OCI-LY7 (cell line): ENCODE measurements around the gene SFXN5. TPM values are rescaled to one million over a fixed set of nuclear protein-coding genes. Genes with fewer than 3 reads are reported as not detected.
A peak's percentile ranks its signal among the peaks of the same experiment; 100 is the strongest.

Experiments used
- BruUV-seq: library from RNA; stranded (reverse); fragments of 400-500 nt; replicated peaks from 2 replicates; lab custom pipeline; 2021; lab: Mats Ljungman, UMichigan
- CTCF ChIA-PET: fragments of 300-600 bp; sonication (Branson Sonifier 250); formaldehyde crosslinking; loops from one replicate; lab custom pipeline; 2022; ENCODE audit warnings: antibody characterized with exemption; ENCODE audit not compliant: unreplicated experiment; lab: Charles Lee
- POLR2A ChIA-PET: fragments of 300-600 bp; sonication (Branson Sonifier 250); formaldehyde crosslinking; loops from one replicate; lab custom pipeline; 2022; ENCODE audit warnings: antibody characterized with exemption; lab: Charles Lee
- DNase-seq: peaks from one replicate; pipeline ENCODE4 v3.0.0-alpha.2; 2015; ENCODE audit warnings: low spot score
- H2AFZ ChIP-seq: fragments of 200-600 bp; sonication (generic), shearing (Covaris generic); 2 replicates; pipeline ENCODE4 v1.6.1; 2014; ENCODE audit warnings: mild to moderate bottlenecking, antibody characterized with exemption, low read length, moderate library complexity
- H3K27ac ChIP-seq: fragments of 200-600 bp; sonication (generic); 2 replicates; pipeline ENCODE4 v1.5.1; 2014; ENCODE audit warnings: mixed run types, low read depth, mild to moderate bottlenecking, moderate library complexity, low read length, inconsistent platforms; ENCODE audit not compliant: poor library complexity, severe bottlenecking
- H3K36me3 ChIP-seq: fragments of 200-600 bp; sonication (generic); 2 replicates; pipeline ENCODE4 v1.6.1; 2014; ENCODE audit warnings: mild to moderate bottlenecking, antibody characterized with exemption, low read length, moderate library complexity, mixed read lengths; ENCODE audit not compliant: insufficient read depth
- H3K4me1 ChIP-seq: fragments of 200-600 bp; sonication (generic); 2 replicates; pipeline ENCODE4 v1.5.1; 2014; ENCODE audit warnings: mild to moderate bottlenecking, low read length; ENCODE audit not compliant: insufficient read depth, poor library complexity, severe bottlenecking
- H3K4me2 ChIP-seq: fragments of 200-600 bp; sonication (generic); 2 replicates; pipeline ENCODE4 v1.6.1; 2014; ENCODE audit warnings: mild to moderate bottlenecking, low read length
- H3K4me3 ChIP-seq: fragments of 200-600 bp; sonication (generic); 2 replicates; pipeline ENCODE4 v1.5.1; 2014; ENCODE audit warnings: mild to moderate bottlenecking, low read depth, low read length; ENCODE audit not compliant: poor library complexity, severe bottlenecking
- H3K79me2 ChIP-seq: fragments of 200-600 bp; sonication (generic); 2 replicates; pipeline ENCODE4 v1.6.1; 2016; ENCODE audit warnings: low read depth, mild to moderate bottlenecking, low read length, moderate library complexity, mixed read lengths; ENCODE audit not compliant: insufficient read depth
- H3K9me2 ChIP-seq: fragments of 200-600 bp; sonication (generic); 2 replicates; pipeline ENCODE4 v1.6.1; 2016; ENCODE audit warnings: mild to moderate bottlenecking, low read length, mixed read lengths; ENCODE audit not compliant: insufficient read depth
- H3K9me3 ChIP-seq: fragments of 200-600 bp; sonication (generic); 2 replicates; pipeline ENCODE4 v1.6.1; 2014; ENCODE audit warnings: mild to moderate bottlenecking, mixed run types, low read length, mixed read lengths
- H4K20me1 ChIP-seq: fragments of 200-600 bp; sonication (generic); 2 replicates; pipeline ENCODE4 v1.6.1; 2014; ENCODE audit warnings: mild to moderate bottlenecking, antibody characterized with exemption, low read length, moderate library complexity, mixed read lengths; ENCODE audit not compliant: insufficient read depth
- EZH2phosphoT487 ChIP-seq: fragments of 200-600 bp; sonication (generic); IDR thresholded peaks from 2 replicates; pipeline ENCODE4 v1.6.1; 2018; ENCODE audit warnings: low read depth, borderline replicate concordance, mild to moderate bottlenecking, mixed run types, antibody characterized with exemption, low read length, moderate library complexity, mixed read lengths
- intact Hi-C: fragments of 100-400 bp; cut with micrococcal nuclease; formaldehyde crosslinking; loops from one replicate; pipeline ENCODE4 v1.10.0; 2022; ENCODE audit not compliant: unreplicated experiment
- total RNA-seq, 2 experiments: library from RNA; depleted of rRNA in 1 of 2; stranded (reverse); fragments of >200 nt in 1 of 2; shearing (Covaris generic) in 1 of 2; gene quantifications; 2 replicates each; pipeline ENCODE4 v1.2.3, GENCODE V29; 2014 to 2022
- TF ChIP-seq, protein P1 (sequence below): fragments of 200-600 bp; sonication (generic); conservative IDR thresholded peaks from 2 replicates; pipeline ENCODE4 v1.5.1; 2014; ENCODE audit warnings: mild to moderate bottlenecking, antibody characterized with exemption, low read length, moderate library complexity, mixed read lengths

Gene SFXN5
- total RNA-seq, 2 experiments from 2014 or later = 4.5 to 10.5 TPM

DNA sequence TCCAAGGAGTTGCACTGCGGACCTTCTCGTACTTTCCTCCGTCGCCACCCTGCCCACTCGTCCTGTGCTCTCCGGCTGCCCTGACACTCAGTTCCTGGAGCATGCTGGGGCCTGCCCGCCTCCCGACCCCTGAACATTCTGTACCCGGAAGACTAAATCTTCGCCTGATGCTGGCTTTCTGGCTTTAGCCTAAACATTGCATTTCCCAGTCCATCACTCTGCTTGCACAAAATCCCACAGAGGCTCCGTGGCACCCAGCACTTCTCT, 550 bp upstream of the SFXN5 start:
- peak; percentile 42 for DNase-seq
- H3K4me1 ChIP-seq = peaks cover 8% of the 10 kb centered on the region
- ChIA-PET POLR2A (interaction anchor here (1.2 kb wide), 1 partner anchor 163 kb away, joined by 3 read pairs; no protein-coding TSS in a partner anchor), CTCF (no interaction called here)
- H3K9me3 ChIP-seq = no peaks in the 10 kb centered on the region
- peak overlapping the region; percentile 95 for H3K4me2 ChIP-seq
- BruUV-seq = no TSS peak
- peak overlapping the region; percentile 82 for H3K4me3 ChIP-seq
- H3K27ac ChIP-seq = no peak overlapping the region
- H3K79me2 ChIP-seq = no peaks in the 10 kb centered on the region
- no peaks in the 10 kb centered on the region for H3K9me2 ChIP-seq
- intact Hi-C loops = loop anchor here (5.0 kb wide), 1 partner anchor 210 kb away; the partner anchor contains the start of gene FBXO41
- H4K20me1 ChIP-seq = no peaks in the 10 kb centered on the region
- H2AFZ ChIP-seq = peak overlapping the region; percentile 78; the same call in 1 of the 2 replicates
- H3K36me3 ChIP-seq = no peaks in the 10 kb centered on the region
- TF ChIP-seq, protein P1, sequence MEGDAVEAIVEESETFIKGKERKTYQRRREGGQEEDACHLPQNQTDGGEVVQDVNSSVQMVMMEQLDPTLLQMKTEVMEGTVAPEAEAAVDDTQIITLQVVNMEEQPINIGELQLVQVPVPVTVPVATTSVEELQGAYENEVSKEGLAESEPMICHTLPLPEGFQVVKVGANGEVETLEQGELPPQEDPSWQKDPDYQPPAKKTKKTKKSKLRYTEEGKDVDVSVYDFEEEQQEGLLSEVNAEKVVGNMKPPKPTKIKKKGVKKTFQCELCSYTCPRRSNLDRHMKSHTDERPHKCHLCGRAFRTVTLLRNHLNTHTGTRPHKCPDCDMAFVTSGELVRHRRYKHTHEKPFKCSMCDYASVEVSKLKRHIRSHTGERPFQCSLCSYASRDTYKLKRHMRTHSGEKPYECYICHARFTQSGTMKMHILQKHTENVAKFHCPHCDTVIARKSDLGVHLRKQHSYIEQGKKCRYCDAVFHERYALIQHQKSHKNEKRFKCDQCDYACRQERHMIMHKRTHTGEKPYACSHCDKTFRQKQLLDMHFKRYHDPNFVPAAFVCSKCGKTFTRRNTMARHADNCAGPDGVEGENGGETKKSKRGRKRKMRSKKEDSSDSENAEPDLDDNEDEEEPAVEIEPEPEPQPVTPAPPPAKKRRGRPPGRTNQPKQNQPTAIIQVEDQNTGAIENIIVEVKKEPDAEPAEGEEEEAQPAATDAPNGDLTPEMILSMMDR = no peak
- no peak for TF ChIP-seq EZH2phosphoT487

DNA sequence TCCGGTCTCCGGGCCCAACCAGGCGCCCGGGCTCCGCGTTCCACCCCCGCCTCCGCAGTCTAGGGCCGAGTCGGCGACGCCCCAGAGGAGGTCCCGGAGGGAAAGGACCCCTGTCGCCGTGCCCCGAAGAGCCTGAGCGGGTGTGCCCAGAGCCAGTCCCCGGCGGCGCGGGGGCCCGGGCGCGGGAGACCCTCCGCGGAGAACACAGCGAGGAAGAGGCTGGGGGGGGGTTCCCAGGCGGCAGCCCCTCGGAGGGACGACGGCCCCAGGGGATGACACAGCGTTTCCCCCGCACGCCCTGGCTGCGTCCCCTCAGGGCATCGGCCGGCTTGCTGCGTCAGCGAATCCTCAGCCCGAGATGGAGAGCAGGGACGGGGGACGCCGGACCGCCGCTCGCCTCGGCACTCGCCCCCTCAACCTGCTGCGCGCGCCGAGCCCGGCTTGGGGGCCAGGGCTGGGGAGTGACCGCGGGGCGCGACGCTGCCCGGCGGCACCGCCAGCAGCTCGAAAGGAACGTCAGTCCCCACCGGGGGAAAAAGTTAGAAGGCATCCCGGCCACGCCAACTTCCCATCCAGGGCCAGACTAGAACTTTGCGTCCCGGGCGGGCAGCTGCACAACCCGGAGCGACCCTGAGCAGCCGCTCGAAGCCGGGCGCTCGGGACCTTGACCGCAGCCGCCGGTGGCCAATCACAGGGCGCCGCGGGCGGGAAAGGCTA, 711 bp downstream of the SFXN5 start:
- ChIA-PET CTCF (no interaction called here), POLR2A (no interaction called here)
- intact Hi-C loops = loop anchor here (5.0 kb wide), 1 partner anchor 212 kb away; the partner anchor contains the start of gene FBXO41
- Histone ChIP-seq H3K4me3 (peak overlapping the region; percentile 82), H2AFZ (peak overlapping the region; percentile 78), H3K36me3 (no peaks in the 10 kb centered on the region), H4K20me1 (no peaks in the 10 kb centered on the region), H3K79me2 (no peaks in the 10 kb centered on the region), H3K9me3 (no peaks in the 10 kb centered on the region), H3K9me2 (no peaks in the 10 kb centered on the region), H3K27ac (no peak overlapping the region), H3K4me2 (peak overlapping the region; percentile 95), H3K4me1 (peaks cover 8% of the 10 kb centered on the region)
- DNase-seq = no peak
- no TSS peak for BruUV-seq
- TF ChIP-seq, protein P1 = no peak
- TF ChIP-seq EZH2phosphoT487 = no peak
